Suprapubic skin (tissue), 4 donors: ENCODE measurements around the gene ABCF3. TPM values are rescaled to one million over a fixed set of nuclear protein-coding genes. Genes with fewer than 3 reads are reported as not detected.

ENCODE experiments used
- DNase-seq, 2 donors: peaks; one replicate each; pipeline ENCODE4 v3.0.0-alpha.2; 2019; ENCODE audit warnings: low spot score in 2 of 2
- H3K27ac ChIP-seq: fragments of 200-600 bp; sonication (generic); one replicate; pipeline ENCODE4 v1.5.1; 2019
- H3K27me3 ChIP-seq: fragments of 200-600 bp; sonication (generic); one replicate; pipeline ENCODE4 v1.5.1; 2019
- H3K36me3 ChIP-seq: fragments of 200-600 bp; sonication (generic); one replicate; pipeline ENCODE4 v1.5.1; 2019
- H3K4me1 ChIP-seq: fragments of 200-600 bp; sonication (generic); one replicate; pipeline ENCODE4 v1.5.1; 2019
- H3K4me3 ChIP-seq: fragments of 200-600 bp; sonication (generic); one replicate; pipeline ENCODE4 v1.5.1; 2019; ENCODE audit warnings: mild to moderate bottlenecking
- H3K9me3 ChIP-seq: fragments of 200-600 bp; sonication (generic); one replicate; pipeline ENCODE4 v1.5.1; 2019
- EP300 ChIP-seq: sonication (generic); formaldehyde crosslinking; IDR thresholded peaks from one replicate; pipeline ENCODE4 v1.6.1; 2017; ENCODE audit warnings: antibody characterized with exemption
- POLR2A ChIP-seq, 2 donors: fragments of 450-650 bp; IDR thresholded peaks; one replicate each; pipeline ENCODE4 v1.6.1; 2017; ENCODE audit warnings: antibody characterized with exemption in 2 of 2, mild to moderate bottlenecking in 2 of 2, moderate library complexity in 2 of 2
- POLR2AphosphoS5 ChIP-seq, 3 donors: sonication (generic); formaldehyde crosslinking; IDR thresholded peaks; one replicate each; pipeline ENCODE4 v1.6.1; 2017; ENCODE audit warnings: antibody characterized with exemption in 3 of 3
- WGBS: methylation state at CpG from one replicate; pipeline ENCODE4 v1.1.5; 2018; 5-methylcytosine and 5-hydroxymethylcytosine counted together
- total RNA-seq, 4 donors: library from RNA; depleted of rRNA; stranded (reverse); fragments of >200 nt; gene quantifications; one replicate each; pipeline ENCODE4 v1.1.0, GENCODE V29; 2016
- TF ChIP-seq, protein P1 (sequence below), 2 donors: fragments of 200-600 bp in 1 of 2; fragments of 450-650 bp in 1 of 2; sonication (generic) in 1 of 2; IDR thresholded peaks; one replicate each; pipeline ENCODE4 v1.5.1; 2016 to 2019; ENCODE audit warnings: antibody characterized with exemption in 2 of 2, mild to moderate bottlenecking in 1 of 2, moderate library complexity in 1 of 2

The ABCF3 gene
- total RNA-seq, 4 donors from 2014 or later = 44.8 to 121 (median 71.1) TPM

DNA sequence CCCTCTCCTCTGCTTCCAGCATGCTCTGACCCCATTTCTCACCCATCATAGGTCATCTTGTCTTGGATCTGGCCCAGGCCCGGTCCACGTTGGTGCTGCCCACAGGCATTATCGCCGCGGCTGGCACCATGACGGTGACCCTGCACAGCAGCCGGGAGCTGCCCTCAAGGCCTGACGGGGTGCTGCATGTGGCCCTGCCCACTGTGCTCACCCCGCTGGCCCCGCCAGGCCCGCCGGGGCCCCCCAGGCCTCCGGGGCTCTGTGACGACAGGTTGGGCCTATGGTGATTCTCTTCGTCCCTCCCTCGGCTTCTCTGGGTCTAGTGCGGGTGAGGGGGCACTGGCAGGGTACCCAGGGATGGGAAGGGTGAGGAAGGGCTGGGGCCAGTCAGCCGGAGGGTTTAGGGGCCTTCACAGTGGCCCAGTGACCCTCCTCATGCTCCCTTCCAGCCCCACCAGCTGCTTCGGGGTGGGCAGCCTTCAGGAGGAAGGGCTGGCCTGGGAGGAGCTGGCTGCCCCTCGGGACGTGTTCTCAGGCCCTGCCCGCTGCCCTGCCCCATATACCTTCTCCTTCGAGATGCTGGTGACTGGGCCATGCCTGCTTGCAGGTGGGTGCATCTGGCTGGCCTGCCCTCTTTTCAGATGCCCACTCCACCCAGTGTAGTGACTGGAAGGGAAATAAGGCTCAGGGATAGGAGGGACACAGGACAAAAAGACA, 47.3 kb downstream of the ABCF3 start:
- 91% methylated on average over 11 of the region's 23 CpGs for WGBS
- H3K4me1 ChIP-seq = peaks cover 25% of the 10 kb centered on the region
- H3K27ac ChIP-seq = no peak overlapping the region
- TF ChIP-seq, protein P1, sequence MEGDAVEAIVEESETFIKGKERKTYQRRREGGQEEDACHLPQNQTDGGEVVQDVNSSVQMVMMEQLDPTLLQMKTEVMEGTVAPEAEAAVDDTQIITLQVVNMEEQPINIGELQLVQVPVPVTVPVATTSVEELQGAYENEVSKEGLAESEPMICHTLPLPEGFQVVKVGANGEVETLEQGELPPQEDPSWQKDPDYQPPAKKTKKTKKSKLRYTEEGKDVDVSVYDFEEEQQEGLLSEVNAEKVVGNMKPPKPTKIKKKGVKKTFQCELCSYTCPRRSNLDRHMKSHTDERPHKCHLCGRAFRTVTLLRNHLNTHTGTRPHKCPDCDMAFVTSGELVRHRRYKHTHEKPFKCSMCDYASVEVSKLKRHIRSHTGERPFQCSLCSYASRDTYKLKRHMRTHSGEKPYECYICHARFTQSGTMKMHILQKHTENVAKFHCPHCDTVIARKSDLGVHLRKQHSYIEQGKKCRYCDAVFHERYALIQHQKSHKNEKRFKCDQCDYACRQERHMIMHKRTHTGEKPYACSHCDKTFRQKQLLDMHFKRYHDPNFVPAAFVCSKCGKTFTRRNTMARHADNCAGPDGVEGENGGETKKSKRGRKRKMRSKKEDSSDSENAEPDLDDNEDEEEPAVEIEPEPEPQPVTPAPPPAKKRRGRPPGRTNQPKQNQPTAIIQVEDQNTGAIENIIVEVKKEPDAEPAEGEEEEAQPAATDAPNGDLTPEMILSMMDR (IDR thresholded peaks at IDR 0.05) = no peak
- no peak for TF ChIP-seq EP300
- no peak for DNase-seq
- H3K9me3 ChIP-seq = no peaks in the 10 kb centered on the region
- no peaks in the 10 kb centered on the region for H3K36me3 ChIP-seq
- peaks cover 52% of the 10 kb centered on the region for H3K27me3 ChIP-seq
- H3K4me3 ChIP-seq = no peak overlapping the region

DNA sequence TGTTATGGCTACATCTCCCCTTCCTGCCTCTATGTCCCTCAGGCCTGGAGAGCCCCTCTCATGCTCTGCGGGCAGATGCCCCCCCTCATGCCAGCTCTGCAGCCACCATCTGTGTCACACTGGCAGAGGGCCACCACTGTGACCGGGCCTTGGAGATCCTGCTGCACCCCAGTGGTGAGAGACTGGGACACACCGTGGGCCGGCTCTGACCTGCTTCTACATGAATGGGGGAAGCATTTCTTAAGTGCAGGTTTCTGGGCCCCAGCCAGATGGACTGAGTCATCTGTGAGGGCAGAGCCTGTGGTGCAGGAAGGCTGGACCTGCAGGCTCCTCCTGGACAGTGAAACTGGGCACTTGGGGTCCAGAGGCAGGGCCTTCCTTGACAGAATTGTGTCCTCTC, 48.2 kb downstream of the ABCF3 start:
- no peak overlapping the region for H3K4me3 ChIP-seq
- peaks cover 21% of the 10 kb centered on the region for H3K4me1 ChIP-seq
- no peak for DNase-seq
- TF ChIP-seq POLR2A (IDR thresholded peaks at IDR 0.05) (no peak), POLR2AphosphoS5 (IDR thresholded peaks at IDR 0.05) (no peak), EP300 (no peak)
- TF ChIP-seq, protein P1 (IDR thresholded peaks at IDR 0.05) = no peak
- H3K36me3 ChIP-seq = no peaks in the 10 kb centered on the region
- no peak overlapping the region for H3K27ac ChIP-seq
- peaks cover 43% of the 10 kb centered on the region for H3K27me3 ChIP-seq
- 6% methylated on average over 3 of the region's 4 CpGs for WGBS
- H3K9me3 ChIP-seq = no peaks in the 10 kb centered on the region

DNA sequence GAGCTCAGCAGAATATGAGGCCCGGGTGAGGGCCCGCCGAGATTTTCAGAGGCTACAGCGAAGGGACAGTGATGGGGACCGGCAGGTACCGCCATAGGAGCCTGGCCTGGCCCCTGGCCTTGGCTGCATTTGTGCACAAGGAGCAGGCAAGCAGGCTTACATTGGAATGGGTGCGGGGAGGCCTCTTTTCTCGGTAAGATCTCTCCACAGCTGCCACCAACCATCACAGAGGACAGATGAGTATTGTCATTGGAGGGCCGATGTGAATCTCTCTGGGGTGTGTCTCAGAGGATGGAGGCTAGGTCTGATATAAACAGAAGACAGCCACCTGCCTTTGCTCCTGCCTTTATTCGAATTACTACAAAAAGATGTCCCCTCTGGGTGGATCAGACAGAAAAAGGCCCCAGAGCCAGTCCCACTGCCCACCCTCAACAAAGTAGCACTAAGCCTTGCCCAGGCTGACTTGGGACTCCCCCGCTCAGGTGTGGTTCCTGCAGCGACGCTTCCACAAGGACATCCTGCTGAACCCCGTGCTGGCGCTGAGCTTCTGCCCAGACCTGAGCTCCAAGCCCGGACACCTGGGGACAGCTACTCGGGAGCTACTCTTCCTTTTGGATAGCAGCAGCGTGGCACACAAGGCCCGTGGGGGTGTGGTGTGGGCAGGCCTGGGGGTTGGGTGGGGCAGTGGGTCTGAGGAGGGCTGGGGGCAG, 48.8 kb downstream of the ABCF3 start:
- H3K27me3 ChIP-seq = peaks cover 37% of the 10 kb centered on the region
- TF ChIP-seq POLR2AphosphoS5 (IDR thresholded peaks at IDR 0.05) = no peak
- no peak for TF ChIP-seq EP300
- no peak for TF ChIP-seq POLR2A (IDR thresholded peaks at IDR 0.05)
- TF ChIP-seq, protein P1 (IDR thresholded peaks at IDR 0.05) = no peak
- peaks cover 15% of the 10 kb centered on the region for H3K4me1 ChIP-seq
- 86% methylated on average over 17 of the region's 19 CpGs for WGBS
- DNase-seq = no peak
- H3K36me3 ChIP-seq = no peaks in the 10 kb centered on the region
- no peak overlapping the region for H3K4me3 ChIP-seq
- H3K9me3 ChIP-seq = no peaks in the 10 kb centered on the region
- H3K27ac ChIP-seq = no peak overlapping the region

DNA sequence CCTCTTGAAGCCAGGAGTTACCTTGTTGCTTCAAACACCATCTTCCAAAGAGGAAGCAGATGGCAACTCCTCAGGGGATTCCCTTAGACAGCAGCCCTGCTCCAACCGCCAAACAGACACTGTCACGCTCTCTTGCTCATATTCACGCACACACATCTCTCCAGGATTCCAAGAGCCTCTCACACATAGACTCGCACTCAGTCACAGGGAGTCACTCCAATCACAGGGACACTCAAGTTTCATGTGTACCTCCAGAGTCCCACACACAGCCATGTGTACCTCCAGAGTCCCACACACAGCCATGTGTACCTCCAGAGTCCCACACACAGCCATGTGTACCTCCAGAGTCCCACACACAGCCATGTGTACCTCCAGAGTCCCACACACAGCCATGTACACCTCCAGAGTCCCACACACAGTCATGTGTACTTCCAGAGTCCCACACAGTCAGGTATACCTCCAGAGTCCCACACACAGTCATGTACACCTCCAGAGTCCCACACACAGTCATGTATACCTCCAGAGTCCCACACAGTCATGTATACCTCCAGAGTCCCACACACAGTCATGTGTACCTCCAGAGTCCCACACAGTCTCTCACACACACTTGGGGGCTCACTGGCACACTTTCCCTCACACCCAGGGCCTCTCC, 49.5 kb downstream of the ABCF3 start:
- WGBS = 76% methylated on average over 4 of the region's 4 CpGs
- TF ChIP-seq POLR2AphosphoS5 (IDR thresholded peaks at IDR 0.05) (no peak), EP300 (no peak), POLR2A (IDR thresholded peaks at IDR 0.05) (no peak)
- TF ChIP-seq, protein P1 (IDR thresholded peaks at IDR 0.05) = no peak
- Histone ChIP-seq H3K4me1 (peaks cover 8% of the 10 kb centered on the region), H3K36me3 (no peaks in the 10 kb centered on the region), H3K4me3 (no peak overlapping the region), H3K9me3 (no peaks in the 10 kb centered on the region), H3K27ac (no peak overlapping the region), H3K27me3 (peaks cover 30% of the 10 kb centered on the region)
- no peak for DNase-seq

DNA sequence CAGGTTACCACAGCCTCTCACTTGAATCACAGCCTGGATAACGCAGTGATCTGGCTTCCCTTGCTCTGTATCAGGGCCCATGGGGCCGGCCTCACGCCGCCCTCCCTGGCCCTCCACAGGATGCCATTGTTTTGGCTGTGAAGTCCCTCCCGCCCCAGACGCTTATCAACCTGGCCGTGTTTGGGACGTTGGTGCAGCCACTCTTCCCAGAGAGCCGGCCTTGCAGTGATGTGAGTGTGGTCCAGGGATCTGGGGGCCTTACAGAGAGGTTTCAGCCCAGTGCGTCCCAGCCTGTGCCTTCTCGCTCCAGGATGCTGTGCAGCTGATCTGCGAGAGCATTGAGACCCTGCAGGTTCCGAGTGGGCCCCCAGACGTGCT, 50.0 kb downstream of the ABCF3 start:
- 62% methylated on average over 6 of the region's 14 CpGs for WGBS
- no peaks in the 10 kb centered on the region for H3K36me3 ChIP-seq
- peaks cover 3% of the 10 kb centered on the region for H3K4me1 ChIP-seq
- H3K27me3 ChIP-seq = peaks cover 25% of the 10 kb centered on the region
- DNase-seq = no peak
- no peak overlapping the region for H3K4me3 ChIP-seq
- TF ChIP-seq, protein P1 (IDR thresholded peaks at IDR 0.05) = no peak
- TF ChIP-seq POLR2A (IDR thresholded peaks at IDR 0.05) (no peak), EP300 (no peak), POLR2AphosphoS5 (IDR thresholded peaks at IDR 0.05) (no peak)
- H3K27ac ChIP-seq = no peak overlapping the region
- no peaks in the 10 kb centered on the region for H3K9me3 ChIP-seq
